ENCODE results near the gene EDAR. TPM values are rescaled to one million over a fixed set of nuclear protein-coding genes. Genes with fewer than 3 reads are reported as not detected.

Gene EDAR
- total RNA-seq, 1 experiment from 2014 or later: 0.15 TPM

- no peak for ATAC-seq
- BruUV-seq (replicated peaks): no TSS peak
- no peaks in the 10 kb centered on the region for H3K4me1 ChIP-seq (ENCODE audit: control insufficient read depth in 1 of 2, insufficient read depth in 2 of 2, low read length in 2 of 2)
- no peak for DNase-seq (ENCODE audit: low read depth, low spot score)
- TF ChIP-seq ZFX (IDR thresholded peaks at IDR 0.05): no peak
- intact Hi-C loops (cut with micrococcal nuclease): no loop called here
- no peaks in the 10 kb centered on the region for H3K79me2 ChIP-seq (ENCODE audit: insufficient read depth, low read length)
- no peak overlapping the region for H3K9ac ChIP-seq (ENCODE audit: low read length)
- H3K27ac ChIP-seq (ENCODE audit: low read depth, low read length): no peak overlapping the region
- ChIA-PET CTCF (interaction anchor here (1.0 kb wide), 1 partner anchor 14 kb away, joined by 3 read pairs; no protein-coding TSS in a partner anchor), RAD21 (ENCODE audit: low non-redundant PET in 1 of 2, low total read pairs in 2 of 2, uncharacterized antibody in 2 of 2, unreplicated experiment in 2 of 2) (no interaction called here), POLR2A (no interaction called here)
- no peaks in the 10 kb centered on the region for H3K9me3 ChIP-seq (ENCODE audit: control insufficient read depth in 1 of 2, insufficient read depth in 1 of 2, low read depth in 1 of 2, low read length in 2 of 2)
- H3K36me3 ChIP-seq (ENCODE audit: control insufficient read depth in 1 of 2, insufficient read depth in 2 of 2, low read length in 2 of 2): no peaks in the 10 kb centered on the region
- H4K20me1 ChIP-seq (ENCODE audit: insufficient read depth): no peaks in the 10 kb centered on the region
- no peaks in the 10 kb centered on the region for H3K9me2 ChIP-seq (ENCODE audit: insufficient read depth)
- no peak overlapping the region for H2AFZ ChIP-seq (ENCODE audit: low read depth, low read length, poor library complexity, severe bottlenecking)
- no peaks in the 10 kb centered on the region for H3K27me3 ChIP-seq (ENCODE audit: insufficient read depth, low read length)
- H3K4me2 ChIP-seq (ENCODE audit: low read length): no peak overlapping the region
- no peak overlapping the region for H3K4me3 ChIP-seq (replicated peaks in 1 of 2; ENCODE audit: low read depth in 1 of 2, low read length in 2 of 2)
Measured at GRCh38 chr2:108907822-108908712, 81.0 kb downstream of the EDAR start.

GRCh38 chr2:108906403-108907077 is 82.5 kb downstream of the EDAR start:
- no peak for TF ChIP-seq JUND (IDR thresholded peaks at IDR 0.05)
- no peak for TF ChIP-seq ATF3 (IDR thresholded peaks at IDR 0.05)
- no peak for TF ChIP-seq SRF (IDR thresholded peaks at IDR 0.05; ENCODE audit: low read depth)
- TF ChIP-seq FOSL1 (IDR thresholded peaks at IDR 0.05; ENCODE audit: low read depth): no peak

More at GRCh38 chr2:108906403-108907077, 82.5 kb downstream of the EDAR start:
- no peaks in the 10 kb centered on the region for H3K27me3 ChIP-seq (ENCODE audit: insufficient read depth, low read length)
- H3K27ac ChIP-seq (ENCODE audit: low read depth, low read length): no peak overlapping the region
- no peaks in the 10 kb centered on the region for H3K9me2 ChIP-seq (ENCODE audit: insufficient read depth)
- H3K4me1 ChIP-seq (ENCODE audit: control insufficient read depth in 1 of 2, insufficient read depth in 2 of 2, low read length in 2 of 2): no peaks in the 10 kb centered on the region
- H3K4me2 ChIP-seq (ENCODE audit: low read length): no peak overlapping the region
- H3K9me3 ChIP-seq (ENCODE audit: control insufficient read depth in 1 of 2, insufficient read depth in 1 of 2, low read depth in 1 of 2, low read length in 2 of 2): no peaks in the 10 kb centered on the region
- no TSS peak for BruUV-seq (replicated peaks)
- H4K20me1 ChIP-seq (ENCODE audit: insufficient read depth): no peaks in the 10 kb centered on the region
- intact Hi-C loops (cut with micrococcal nuclease): no loop called here
- ChIA-PET POLR2A (no interaction called here), CTCF (no interaction called here), RAD21 (ENCODE audit: low non-redundant PET in 1 of 2, low total read pairs in 2 of 2, uncharacterized antibody in 2 of 2, unreplicated experiment in 2 of 2) (no interaction called here)
- no peaks in the 10 kb centered on the region for H3K79me2 ChIP-seq (ENCODE audit: insufficient read depth, low read length)
- no peak overlapping the region for H3K4me3 ChIP-seq (replicated peaks in 1 of 2; ENCODE audit: low read depth in 1 of 2, low read length in 2 of 2)
- no peak overlapping the region for H3K9ac ChIP-seq (ENCODE audit: low read length)
- no peak for ATAC-seq
- no peak for DNase-seq (ENCODE audit: low read depth, low spot score)
- no peak overlapping the region for H2AFZ ChIP-seq (ENCODE audit: low read depth, low read length, poor library complexity, severe bottlenecking)
- H3K36me3 ChIP-seq (ENCODE audit: control insufficient read depth in 1 of 2, insufficient read depth in 2 of 2, low read length in 2 of 2): no peaks in the 10 kb centered on the region
